ENCODE measurements around the gene SLC5A12.

GRCh38 chr11:26762089-26762488, 40.2 kb upstream of the SLC5A12 start:
- TF ChIP-seq CTCF (IDR thresholded peaks at IDR 0.05), result no peak
- TF ChIP-seq SIN3A (IDR thresholded peaks at IDR 0.05; ENCODE audit: borderline replicate concordance, insufficient read depth, low read depth, low read length), result no peak
